Keratinocyte (primary cell): ENCODE results near the gene USP28.

Experiments
- CTCF ChIP-seq, 3 experiments: IDR thresholded peaks in 1 of 3; conservative IDR thresholded peaks in 1 of 3; optimal IDR thresholded peaks in 1 of 3; 2 replicates in 2 of 3; 3 replicates in 1 of 3; pipeline versions ENCODE3 to v1.5.1; 2011; ENCODE audit warnings: low read length in 3 of 3, mild to moderate bottlenecking in 3 of 3, moderate library complexity in 2 of 3, control low read depth in 1 of 3, inconsistent platforms in 1 of 3; ENCODE audit not compliant: insufficient read depth in 2 of 3; ENCODE audit errors: extremely low read depth in 1 of 3
- EZH2 ChIP-seq: IDR thresholded peaks from one replicate; pipeline ENCODE4 v1.6.1; 2012; ENCODE audit warnings: inconsistent platforms, mild to moderate bottlenecking, low read length, moderate library complexity

GRCh38 chr11:113871336-113871735 lies 4.0 kb downstream of the USP28 start:
- no peak for TF ChIP-seq CTCF (optimal IDR thresholded peaks at IDR 0.05 in 1 of 3, IDR thresholded peaks at IDR 0.05 in 1 of 3, conservative IDR thresholded peaks at IDR 0.05 in 1 of 3; ENCODE audit: extremely low read depth in 1 of 3, insufficient read depth in 2 of 3, low read length in 3 of 3)
- no peak for TF ChIP-seq EZH2
